ENCODE measurements around the gene ARHGEF40.

Gene ARHGEF40

GRCh38 chr14:21070083-21070609 is at the start of gene ARHGEF40:
Gene ARHGEF40, plus strand, starts transcription at chr14:21070304. Its CDS starts 93 bp downstream, at chr14:21070397.
- DNase-seq = peak; percentile 55

GRCh38 chr14:21020977-21021545 is 49.0 kb upstream of the ARHGEF40 start:
- DNase-seq = no peak

- no peak for DNase-seq
Observed at GRCh38 chr14:21022686-21023085, 47.4 kb upstream of the ARHGEF40 start.

- DNase-seq = no peak
Observed at GRCh38 chr14:21023174-21023573, 46.9 kb upstream of the ARHGEF40 start.

- no peak for DNase-seq
Observed at GRCh38 chr14:21023817-21024584, 46.1 kb upstream of the ARHGEF40 start.

- DNase-seq = peak; percentile 25
Observed at GRCh38 chr14:21024585-21025370, 45.3 kb upstream of the ARHGEF40 start, which contains the start of gene NDRG2. Gene NDRG2, minus strand, starts transcription at chr14:21025061. Its CDS starts 1,746 bp downstream, at chr14:21023315.

GRCh38 chr14:21025371-21026273 is 44.5 kb upstream of the ARHGEF40 start:
- no peak for DNase-seq

GRCh38 chr14:21026274-21026987 is 43.7 kb upstream of the ARHGEF40 start:
- DNase-seq = no peak

- no peak for DNase-seq
Observed at GRCh38 chr14:21026988-21027315, 43.2 kb upstream of the ARHGEF40 start.

- DNase-seq = no peak
Observed at GRCh38 chr14:21029917-21030316, 40.2 kb upstream of the ARHGEF40 start, which contains the start of gene TPPP2. Gene TPPP2, plus strand, starts transcription at chr14:21030217. Its CDS starts 365 bp downstream, at chr14:21030582.

GRCh38 chr14:21030531-21030930 is 39.6 kb upstream of the ARHGEF40 start:
- DNase-seq = no peak

- DNase-seq = no peak
Observed at GRCh38 chr14:21032326-21033132, 37.6 kb upstream of the ARHGEF40 start.

GRCh38 chr14:21033133-21033698 is 36.9 kb upstream of the ARHGEF40 start:
- no peak for DNase-seq

- no peak for DNase-seq
Observed at GRCh38 chr14:21034707-21035106, 35.4 kb upstream of the ARHGEF40 start, which contains the start of gene RNASE13. Gene RNASE13, minus strand, starts transcription at chr14:21034807. Its CDS starts 519 bp downstream, at chr14:21034288.

- no peak for DNase-seq
Observed at GRCh38 chr14:21036751-21037150, 33.4 kb upstream of the ARHGEF40 start.

GRCh38 chr14:21037156-21037555 is 32.9 kb upstream of the ARHGEF40 start:
- no peak for DNase-seq

GRCh38 chr14:21038441-21039422 is 31.4 kb upstream of the ARHGEF40 start:
- DNase-seq = peak; percentile 27

GRCh38 chr14:21039585-21040369 is 30.3 kb upstream of the ARHGEF40 start:
- DNase-seq = peak; percentile 54
